Mucosa of gallbladder (tissue), 1 donor: ENCODE results near the gene EXOSC7. TPM values are rescaled to one million over a fixed set of nuclear protein-coding genes. Genes with fewer than 3 reads are reported as not detected.

Source experiments
- DNase-seq: peaks from one replicate; pipeline ENCODE4 v3.0.0-alpha.2; 2020; ENCODE audit warnings: low spot score
- total RNA-seq: library from RNA; stranded (reverse); gene quantifications from one replicate; pipeline ENCODE4 v1.2.1, GENCODE V29; 2021
- donor health status: DM: no; HTN: no; CAD: no.

Gene EXOSC7
- total RNA-seq, 1 donor from 2014 or later, result 24.7 TPM

DNA sequence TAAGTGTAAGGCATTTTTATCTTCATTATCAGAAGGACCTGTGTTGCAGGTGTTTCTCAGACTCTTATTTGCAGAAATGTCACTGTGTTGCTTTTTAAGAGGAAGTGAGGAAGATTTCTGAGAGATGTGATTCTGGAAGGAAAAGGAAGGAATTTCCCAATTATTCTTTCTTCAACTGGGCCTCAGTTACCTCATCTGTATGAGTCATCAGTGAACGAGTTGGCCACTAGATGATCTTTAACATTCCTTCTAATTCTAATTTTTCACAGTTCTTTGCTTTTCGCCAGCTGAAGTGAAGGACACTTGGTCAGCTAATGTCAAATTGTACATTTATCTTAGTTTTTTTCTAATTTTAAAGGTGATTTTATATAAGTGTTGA is 79.0 kb downstream of the EXOSC7 start:
- DNase-seq, result no peak

DNA sequence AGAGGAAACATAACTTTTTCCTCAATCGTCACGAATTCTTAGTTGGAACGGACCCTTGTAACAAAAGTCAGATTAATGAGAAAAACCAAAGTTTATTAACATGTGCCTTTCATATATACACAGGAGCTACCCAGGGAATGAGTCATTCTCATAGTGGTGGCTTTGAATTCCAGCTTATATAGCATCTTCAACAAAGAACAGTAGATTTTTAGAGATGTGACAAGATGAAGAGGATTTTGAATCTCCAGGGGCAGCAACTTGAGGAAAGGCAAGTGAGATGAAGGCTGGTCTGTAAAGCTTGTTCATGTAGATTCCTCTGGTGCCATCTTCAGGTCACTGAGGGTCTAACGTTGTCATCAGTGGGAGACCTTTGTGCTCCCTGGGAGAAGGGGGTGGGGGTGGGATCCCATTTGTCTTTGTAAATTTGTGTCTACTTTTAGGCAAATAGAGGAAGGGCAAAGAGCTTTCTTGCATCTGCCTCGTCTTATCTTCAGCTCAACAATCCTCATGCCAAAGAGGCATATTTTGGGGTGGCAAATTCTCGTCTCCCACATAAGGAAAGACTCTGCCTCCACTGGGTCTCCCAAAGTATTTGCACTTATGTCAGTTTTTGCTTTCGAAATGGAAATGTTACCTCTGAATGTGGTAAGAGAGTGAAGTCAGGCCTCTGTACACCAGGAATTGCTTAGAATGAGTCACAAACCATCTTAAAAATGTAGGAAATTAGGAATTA is 79.5 kb downstream of the EXOSC7 start:
- DNase-seq, result no peak

- no peak for DNase-seq
Measured at GRCh38 chr3:45056608-45057301, 80.7 kb downstream of the EXOSC7 start.

DNA sequence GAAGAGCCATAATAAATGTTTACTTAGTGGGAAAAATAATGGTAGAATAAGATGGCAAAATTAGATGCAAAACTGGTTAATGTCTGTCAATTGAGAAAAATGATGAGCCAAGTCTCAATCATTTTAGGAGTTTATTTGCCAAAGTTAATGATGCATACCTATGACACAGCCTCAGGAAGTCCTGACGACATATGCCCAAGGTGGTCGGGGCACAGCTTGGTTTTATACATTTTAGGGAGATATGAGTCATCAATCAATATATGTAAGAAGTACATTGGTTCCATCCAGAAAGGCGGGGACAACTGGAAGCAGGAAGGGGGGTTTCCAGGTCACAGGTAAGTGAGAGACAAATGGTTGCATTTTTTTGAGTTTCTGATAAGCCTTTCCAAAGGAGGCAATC is 81.5 kb downstream of the EXOSC7 start:
- no peak for DNase-seq

GRCh38 chr3:45059132-45059531 is 83.1 kb downstream of the EXOSC7 start:
- DNase-seq, result no peak

- no peak for DNase-seq
Measured at GRCh38 chr3:45060165-45060892, 84.3 kb downstream of the EXOSC7 start.

Other genes starting within 250 kb of the EXOSC7 start
- 5.6 TPM for gene ZNF501, start 246.6 kb upstream of the EXOSC7 start, total RNA-seq
- 25.8 TPM for gene KIAA1143, start 214.6 kb upstream of the EXOSC7 start, total RNA-seq
- 1.7 TPM for gene KIF15, start 214.4 kb upstream of the EXOSC7 start, total RNA-seq
- gene TMEM42, start 114.3 kb upstream of the EXOSC7 start, total RNA-seq, result 22.0 TPM
- gene TGM4, start 101.6 kb upstream of the EXOSC7 start, total RNA-seq, result not detected
- 72.4 TPM for gene ZDHHC3, start 70 bp upstream of the EXOSC7 start, total RNA-seq
- gene CLEC3B, start 50.1 kb downstream of the EXOSC7 start, total RNA-seq, result 42.9 TPM
- 42.4 TPM for gene CDCP1, start 170.1 kb downstream of the EXOSC7 start, total RNA-seq